HG02852 (cell line): ENCODE measurements around the gene CNEP1R1.
"Not testable (repeated sequence)": the region's sequence is repeated elsewhere in the genome, so short reads cannot be mapped to it uniquely, and the experiment has no call there.

ENCODE experiments used
- ATAC-seq: cut with Tn5 transposase; IDR thresholded peaks from one replicate; pipeline ENCODE4 v1.9.1; 2021; ENCODE audit warnings: mild to moderate bottlenecking, moderate library complexity; ENCODE audit not compliant: unreplicated experiment

CNEP1R1 gene

GRCh38 chr16:50024684-50025536, at the start of gene CNEP1R1:
Gene CNEP1R1, plus strand, starts transcription at chr16:50025225. Its CDS starts 91 bp downstream, at chr16:50025316.
- peak; percentile 99 for ATAC-seq

- ATAC-seq = no peak
These were observed 47.6 kb upstream of the CNEP1R1 start for GRCh38 chr16:49977427-49977826.

- no peak for ATAC-seq
These were observed 46.3 kb upstream of the CNEP1R1 start for GRCh38 chr16:49978569-49979326.

GRCh38 chr16:49980166-49980565, 44.9 kb upstream of the CNEP1R1 start:
- no peak for ATAC-seq

- no peak for ATAC-seq
These were observed 38.5 kb upstream of the CNEP1R1 start for GRCh38 chr16:49986351-49987124.

GRCh38 chr16:49987381-49987780, 37.6 kb upstream of the CNEP1R1 start:
- ATAC-seq = no peak

- no peak for ATAC-seq
These were observed 32.2 kb upstream of the CNEP1R1 start for GRCh38 chr16:49992825-49993224.

- no peak for ATAC-seq
These were observed 31.4 kb upstream of the CNEP1R1 start for GRCh38 chr16:49993579-49993978.

- no peak for ATAC-seq
These were observed 31.0 kb upstream of the CNEP1R1 start for GRCh38 chr16:49994006-49994405.

- ATAC-seq = no peak
These were observed 29.3 kb upstream of the CNEP1R1 start for GRCh38 chr16:49995720-49996119.

GRCh38 chr16:49997721-49998251, 27.2 kb upstream of the CNEP1R1 start:
- no peak for ATAC-seq

GRCh38 chr16:49998991-49999390, 26.0 kb upstream of the CNEP1R1 start:
- ATAC-seq = no peak

- no peak for ATAC-seq
These were observed 23.9 kb upstream of the CNEP1R1 start for GRCh38 chr16:50001144-50001543.

GRCh38 chr16:50002190-50002589, 22.8 kb upstream of the CNEP1R1 start:
- no peak for ATAC-seq

GRCh38 chr16:50004239-50004638, 20.8 kb upstream of the CNEP1R1 start:
- ATAC-seq = no peak

- no peak for ATAC-seq
These were observed 18.1 kb upstream of the CNEP1R1 start for GRCh38 chr16:50006964-50007363.

- ATAC-seq = no peak
These were observed 17.3 kb upstream of the CNEP1R1 start for GRCh38 chr16:50007744-50008143.

- ATAC-seq = no peak
These were observed 14.8 kb upstream of the CNEP1R1 start for GRCh38 chr16:50010212-50010611.

- no peak for ATAC-seq
These were observed 13.3 kb upstream of the CNEP1R1 start for GRCh38 chr16:50011707-50012106.

- ATAC-seq = no peak
These were observed 12.8 kb upstream of the CNEP1R1 start for GRCh38 chr16:50012182-50012581.

- ATAC-seq = not testable (repeated sequence)
These were observed 10.8 kb upstream of the CNEP1R1 start for GRCh38 chr16:50014211-50014610.
